GM12872 (cell line): ENCODE data around the gene CDHR4.

Experiments used
- CTCF ChIP-seq: IDR thresholded peaks from 3 replicates; pipeline ENCODE4 v1.5.1; 2011; ENCODE audit warnings: low read depth, mild to moderate bottlenecking, low read length, moderate library complexity; ENCODE audit not compliant: insufficient read depth

Gene CDHR4

GRCh38 chr3:49751501-49751900 lies 48.2 kb downstream of the CDHR4 start:
- no peak for TF ChIP-seq CTCF

- no peak for TF ChIP-seq CTCF
Observed at GRCh38 chr3:49750056-49750455, 49.6 kb downstream of the CDHR4 start.

GRCh38 chr3:49747792-49748480 lies 51.7 kb downstream of the CDHR4 start:
- TF ChIP-seq CTCF: no peak

- TF ChIP-seq CTCF: no peak
Observed at GRCh38 chr3:49745986-49746385, 53.7 kb downstream of the CDHR4 start.
